ENCODE measurements around the gene GPR39.

Gene GPR39

GRCh38 chr2:132560562-132560961 lies 144.0 kb downstream of the GPR39 start:
- H3K4me3 ChIP-seq (ENCODE audit: low read depth, low read length) = no peak overlapping the region
- no peak for DNase-seq (ENCODE audit: low read depth)
- TF ChIP-seq CTCF (IDR thresholded peaks at IDR 0.05; ENCODE audit: insufficient read depth, low read depth, low read length, missing control alignments) = no peak

- no peak for TF ChIP-seq CTCF (IDR thresholded peaks at IDR 0.05; ENCODE audit: insufficient read depth, low read depth, low read length, missing control alignments)
- no peak for DNase-seq (ENCODE audit: low read depth)
- no peak overlapping the region for H3K4me3 ChIP-seq (ENCODE audit: low read depth, low read length)
Observed at GRCh38 chr2:132562245-132562644, 145.6 kb downstream of the GPR39 start.

GRCh38 chr2:132564065-132564464 lies 147.5 kb downstream of the GPR39 start:
- no peak overlapping the region for H3K4me3 ChIP-seq (ENCODE audit: low read depth, low read length)
- no peak for DNase-seq (ENCODE audit: low read depth)
- TF ChIP-seq CTCF (IDR thresholded peaks at IDR 0.05; ENCODE audit: insufficient read depth, low read depth, low read length, missing control alignments) = no peak

- DNase-seq (ENCODE audit: low read depth) = no peak
- no peak overlapping the region for H3K4me3 ChIP-seq (ENCODE audit: low read depth, low read length)
- no peak for TF ChIP-seq CTCF (IDR thresholded peaks at IDR 0.05; ENCODE audit: insufficient read depth, low read depth, low read length, missing control alignments)
Observed at GRCh38 chr2:132566379-132566778, 149.8 kb downstream of the GPR39 start.

GRCh38 chr2:132567682-132568081 lies 151.1 kb downstream of the GPR39 start:
- DNase-seq (ENCODE audit: low read depth) = no peak
- no peak for TF ChIP-seq CTCF (IDR thresholded peaks at IDR 0.05; ENCODE audit: insufficient read depth, low read depth, low read length, missing control alignments)
- no peak overlapping the region for H3K4me3 ChIP-seq (ENCODE audit: low read depth, low read length)

- DNase-seq (ENCODE audit: low read depth) = no peak
- no peak for TF ChIP-seq CTCF (IDR thresholded peaks at IDR 0.05; ENCODE audit: insufficient read depth, low read depth, low read length, missing control alignments)
- H3K4me3 ChIP-seq (ENCODE audit: low read depth, low read length) = no peak overlapping the region
Observed at GRCh38 chr2:132568656-132569055, 152.1 kb downstream of the GPR39 start.

- DNase-seq (ENCODE audit: low read depth) = no peak
- no peak for TF ChIP-seq CTCF (IDR thresholded peaks at IDR 0.05; ENCODE audit: insufficient read depth, low read depth, low read length, missing control alignments)
- H3K4me3 ChIP-seq (ENCODE audit: low read depth, low read length) = no peak overlapping the region
Observed at GRCh38 chr2:132573444-132574007, 156.9 kb downstream of the GPR39 start.
